Spleen (tissue), 7 donors: ENCODE measurements around the gene STK11IP.

Source experiments
- POLR2A ChIP-seq, 3 donors: fragments of 450-650 bp; IDR thresholded peaks; one replicate each; pipeline ENCODE4 v1.5.1; 2017; ENCODE audit warnings: antibody characterized with exemption in 3 of 3, mild to moderate bottlenecking in 1 of 3
- TF ChIP-seq, protein P1 (sequence below), 11 experiments: fragments of 200-600 bp in 7 of 11; fragments of 450-650 bp in 4 of 11; sonication (generic) in 4 of 11; IDR thresholded peaks in 8 of 11; conservative IDR thresholded peaks in 3 of 11; 1 replicate in 7 of 11; 2 replicates in 4 of 11; pipeline versions ENCODE4 v1.4.0 to v1.8.0; 2016 to 2021; ENCODE audit warnings: antibody characterized with exemption in 11 of 11, inconsistent platforms in 4 of 11, mild to moderate bottlenecking in 1 of 11
- donor health status: DM: no; HTN: no; CAD: no; lungs with moderate emphysema.
- donor health status: DM: no; HTN: no; CAD: no.
- donor health status: DM: no; HTN: no; CAD: no.

GRCh38 chr2:219632760-219633105, 35.1 kb downstream of the STK11IP start:
- TF ChIP-seq, protein P1, sequence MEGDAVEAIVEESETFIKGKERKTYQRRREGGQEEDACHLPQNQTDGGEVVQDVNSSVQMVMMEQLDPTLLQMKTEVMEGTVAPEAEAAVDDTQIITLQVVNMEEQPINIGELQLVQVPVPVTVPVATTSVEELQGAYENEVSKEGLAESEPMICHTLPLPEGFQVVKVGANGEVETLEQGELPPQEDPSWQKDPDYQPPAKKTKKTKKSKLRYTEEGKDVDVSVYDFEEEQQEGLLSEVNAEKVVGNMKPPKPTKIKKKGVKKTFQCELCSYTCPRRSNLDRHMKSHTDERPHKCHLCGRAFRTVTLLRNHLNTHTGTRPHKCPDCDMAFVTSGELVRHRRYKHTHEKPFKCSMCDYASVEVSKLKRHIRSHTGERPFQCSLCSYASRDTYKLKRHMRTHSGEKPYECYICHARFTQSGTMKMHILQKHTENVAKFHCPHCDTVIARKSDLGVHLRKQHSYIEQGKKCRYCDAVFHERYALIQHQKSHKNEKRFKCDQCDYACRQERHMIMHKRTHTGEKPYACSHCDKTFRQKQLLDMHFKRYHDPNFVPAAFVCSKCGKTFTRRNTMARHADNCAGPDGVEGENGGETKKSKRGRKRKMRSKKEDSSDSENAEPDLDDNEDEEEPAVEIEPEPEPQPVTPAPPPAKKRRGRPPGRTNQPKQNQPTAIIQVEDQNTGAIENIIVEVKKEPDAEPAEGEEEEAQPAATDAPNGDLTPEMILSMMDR (IDR thresholded peaks at IDR 0.05 in 8 of 11, conservative IDR thresholded peaks at IDR 0.05 in 3 of 11) = no peak
- TF ChIP-seq POLR2A (IDR thresholded peaks at IDR 0.05) = no peak
